Liver (tissue), 9 donors: ENCODE results near the gene KCNIP4. TPM values are rescaled to one million over a fixed set of nuclear protein-coding genes. Genes with fewer than 3 reads are reported as not detected.

Experiments used
- DNase-seq: peaks from one replicate; pipeline ENCODE4 v3.0.0-alpha.2; 2017; ENCODE audit warnings: low spot score
- H3K27ac ChIP-seq, 2 donors: one replicate each; pipeline ENCODE4 v1.7.0; 2013; ENCODE audit warnings: inconsistent platforms in 2 of 2, low read length in 2 of 2, control low read depth in 1 of 2, low read depth in 1 of 2, mild to moderate bottlenecking in 1 of 2
- H3K27me3 ChIP-seq, 4 donors: one replicate each; pipeline versions ENCODE4 v1.6.1 to v1.7.0; 2013; ENCODE audit warnings: low read length in 3 of 4, inconsistent platforms in 1 of 4, mild to moderate bottlenecking in 1 of 4, moderate library complexity in 1 of 4; ENCODE audit not compliant: control insufficient read depth in 4 of 4, insufficient read depth in 4 of 4
- H3K36me3 ChIP-seq, 4 donors: one replicate each; pipeline versions ENCODE4 v1.6.1 to v1.7.0; 2013; ENCODE audit warnings: low read length in 3 of 4, mild to moderate bottlenecking in 3 of 4, low read depth in 1 of 4, moderate library complexity in 1 of 4; ENCODE audit not compliant: control insufficient read depth in 4 of 4, insufficient read depth in 3 of 4
- H3K4me1 ChIP-seq, 4 donors: one replicate each; pipeline versions ENCODE4 v1.6.1 to v1.7.0; 2013; ENCODE audit warnings: low read length in 3 of 4, mild to moderate bottlenecking in 3 of 4, moderate library complexity in 1 of 4; ENCODE audit not compliant: control insufficient read depth in 4 of 4, insufficient read depth in 4 of 4
- H3K4me3 ChIP-seq, 3 donors: one replicate each; pipeline versions ENCODE4 v1.6.1 to v1.7.0; 2013; ENCODE audit warnings: low read length in 3 of 3, control low read depth in 1 of 3, low read depth in 1 of 3, mild to moderate bottlenecking in 1 of 3
- H3K9ac ChIP-seq, 2 donors: one replicate each; pipeline ENCODE4 v1.7.0; 2013; ENCODE audit warnings: low read length in 2 of 2, mild to moderate bottlenecking in 2 of 2, moderate library complexity in 2 of 2, control low read depth in 1 of 2, low read depth in 1 of 2
- H3K9me3 ChIP-seq, 4 donors: one replicate each; pipeline versions ENCODE4 v1.6.1 to v1.7.0; 2013; ENCODE audit warnings: low read length in 3 of 4; ENCODE audit not compliant: control insufficient read depth in 4 of 4
- EGR1 ChIP-seq, 2 donors: IDR thresholded peaks; 2 replicates each; pipeline ENCODE4 v1.6.1; 2016 to 2018; ENCODE audit warnings: antibody characterized with exemption in 2 of 2, low read depth in 2 of 2
- FOXA1 ChIP-seq: IDR thresholded peaks from 2 replicates; pipeline ENCODE4 v1.6.1; 2016; ENCODE audit warnings: antibody characterized with exemption
- FOXA2 ChIP-seq: IDR thresholded peaks from 2 replicates; pipeline ENCODE4 v1.6.1; 2016; ENCODE audit warnings: antibody characterized with exemption
- GABPA ChIP-seq, 2 donors: IDR thresholded peaks in 1 of 2; conservative IDR thresholded peaks in 1 of 2; 2 replicates each; pipeline ENCODE4 v1.6.1; 2016; ENCODE audit warnings: antibody characterized with exemption in 2 of 2, mild to moderate bottlenecking in 1 of 2, moderate library complexity in 1 of 2
- HNF4A ChIP-seq, 2 donors: conservative IDR thresholded peaks; 2 replicates each; pipeline ENCODE4 v1.6.1; 2016; ENCODE audit warnings: antibody characterized with exemption in 2 of 2, mild to moderate bottlenecking in 2 of 2
- HNF4G ChIP-seq: IDR thresholded peaks from 2 replicates; pipeline ENCODE4 v1.6.1; 2016; ENCODE audit warnings: antibody characterized with exemption
- JUND ChIP-seq, 2 donors: IDR thresholded peaks; 2 replicates each; pipeline ENCODE4 v1.6.1; 2016; ENCODE audit warnings: antibody characterized with exemption in 2 of 2
- NR2F2 ChIP-seq: IDR thresholded peaks from 2 replicates; pipeline ENCODE4 v1.6.1; 2016; ENCODE audit warnings: antibody characterized with exemption
- RAD21 ChIP-seq, 2 donors: IDR thresholded peaks; 2 replicates each; pipeline ENCODE4 v1.6.1; 2016; ENCODE audit warnings: antibody characterized with exemption in 2 of 2, mild to moderate bottlenecking in 2 of 2
- RXRA ChIP-seq, 2 donors: IDR thresholded peaks; 2 replicates each; pipeline ENCODE4 v1.6.1; 2017 to 2018; ENCODE audit warnings: antibody characterized with exemption in 2 of 2, mild to moderate bottlenecking in 1 of 2
- SP1 ChIP-seq: IDR thresholded peaks from 2 replicates; pipeline ENCODE4 v1.6.1; 2018; ENCODE audit warnings: antibody characterized with exemption, mild to moderate bottlenecking
- TAF1 ChIP-seq: conservative IDR thresholded peaks from 2 replicates; pipeline ENCODE4 v1.6.1; 2016; ENCODE audit warnings: antibody characterized with exemption, mild to moderate bottlenecking
- YY1 ChIP-seq: IDR thresholded peaks from 2 replicates; pipeline ENCODE4 v1.6.1; 2016; ENCODE audit warnings: antibody characterized with exemption, mild to moderate bottlenecking
- WGBS: extraction: QIAGEN DNeasy Blood & Tissue Kit; methylation state at CpG from one replicate; pipeline ENCODE4 v1.1.7; 2013; 5-methylcytosine and 5-hydroxymethylcytosine counted together
- polyA plus RNA-seq, 2 donors: library from polyadenylated mRNA; stranded (reverse) in 1 of 2; unstranded in 1 of 2; fragments of 200-250 nt in 1 of 2; fragments of >200 nt in 1 of 2; fragmentation: Nextera tagmentation in 1 of 2; extraction: Ambion mirVana in 1 of 2; gene quantifications; one replicate each; pipeline versions ENCODE4 v1.2.1 to v1.2.3, GENCODE V29; 2013 to 2015
- total RNA-seq, 2 donors: library from RNA; depleted of rRNA; stranded (reverse); fragments of >200 nt; gene quantifications; one replicate each; pipeline ENCODE4 v1.2.3, GENCODE V29; 2014
- TF ChIP-seq, protein P1 (sequence below): fragments of 150-350 bp; IDR thresholded peaks from 2 replicates; pipeline ENCODE4 v1.5.1; 2017; ENCODE audit warnings: improper control_type of control experiment, low read depth, low read length; ENCODE audit not compliant: missing input control
- TF ChIP-seq, protein P2 (sequence below): IDR thresholded peaks from 2 replicates; pipeline ENCODE4 v1.6.1; 2016; ENCODE audit warnings: antibody characterized with exemption
- TF ChIP-seq, protein P3 (sequence below): IDR thresholded peaks from 2 replicates; pipeline ENCODE4 v1.6.1; 2016; ENCODE audit warnings: antibody characterized with exemption
- TF ChIP-seq, protein P4 (sequence below): IDR thresholded peaks from 2 replicates; pipeline ENCODE4 v1.6.1; 2016; ENCODE audit warnings: antibody characterized with exemption
- donor health status: healthy.
- donor health status: healthy.
- donor health status: healthy.
- donor health status: healthy.
- donor health status: healthy.

KCNIP4 gene
- total and polyA plus RNA-seq, 4 donors, result 0.08 to 0.14 TPM; not detected in 2

DNA sequence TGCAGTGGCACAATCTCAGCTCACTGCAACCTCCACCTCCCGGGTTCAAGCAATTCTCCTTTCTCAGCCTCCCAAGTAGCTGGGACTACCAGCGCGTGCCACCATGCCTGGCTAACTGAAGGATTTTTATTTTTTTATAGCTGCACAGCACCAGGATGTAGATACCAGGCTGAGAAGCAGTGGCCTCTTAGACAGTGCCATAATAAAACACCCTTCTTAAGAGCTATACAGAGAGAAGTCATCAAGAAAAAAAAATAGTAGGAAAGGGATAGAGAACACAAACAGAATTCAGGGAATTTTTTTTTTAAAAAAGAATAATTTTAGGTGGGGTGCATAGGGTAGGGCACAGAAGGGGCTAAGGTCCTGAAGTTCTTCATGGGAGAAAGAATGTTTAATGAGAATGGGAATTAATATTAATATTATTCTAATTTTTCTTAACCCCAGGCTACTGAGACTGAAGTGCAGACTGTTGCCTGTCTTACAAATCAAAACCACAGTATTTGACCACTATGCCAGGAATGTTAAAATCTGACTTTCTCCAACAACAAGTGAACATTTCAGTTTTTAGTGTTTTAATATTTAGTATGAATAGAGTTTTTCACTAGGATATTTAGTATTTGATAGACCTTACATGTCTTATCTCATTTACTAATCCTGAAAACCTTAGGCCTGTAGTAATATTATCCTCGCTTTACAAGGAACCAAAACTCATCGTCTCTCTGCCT lies 146.7 kb downstream of the KCNIP4 start:
- TF ChIP-seq FOXA2 (no peak), SP1 (no peak), RAD21 (IDR thresholded peaks at IDR 0.05) (no peak), NR2F2 (no peak), JUND (IDR thresholded peaks at IDR 0.05) (no peak), RXRA (IDR thresholded peaks at IDR 0.05) (no peak), HNF4G (no peak), GABPA (IDR thresholded peaks at IDR 0.05 in 1 of 2, conservative IDR thresholded peaks at IDR 0.05 in 1 of 2) (no peak), HNF4A (conservative IDR thresholded peaks at IDR 0.05) (no peak), YY1 (no peak), EGR1 (IDR thresholded peaks at IDR 0.05; ENCODE audit: low read depth in 2 of 2) (no peak), TAF1 (no peak), FOXA1 (no peak)
- TF ChIP-seq, protein P1, sequence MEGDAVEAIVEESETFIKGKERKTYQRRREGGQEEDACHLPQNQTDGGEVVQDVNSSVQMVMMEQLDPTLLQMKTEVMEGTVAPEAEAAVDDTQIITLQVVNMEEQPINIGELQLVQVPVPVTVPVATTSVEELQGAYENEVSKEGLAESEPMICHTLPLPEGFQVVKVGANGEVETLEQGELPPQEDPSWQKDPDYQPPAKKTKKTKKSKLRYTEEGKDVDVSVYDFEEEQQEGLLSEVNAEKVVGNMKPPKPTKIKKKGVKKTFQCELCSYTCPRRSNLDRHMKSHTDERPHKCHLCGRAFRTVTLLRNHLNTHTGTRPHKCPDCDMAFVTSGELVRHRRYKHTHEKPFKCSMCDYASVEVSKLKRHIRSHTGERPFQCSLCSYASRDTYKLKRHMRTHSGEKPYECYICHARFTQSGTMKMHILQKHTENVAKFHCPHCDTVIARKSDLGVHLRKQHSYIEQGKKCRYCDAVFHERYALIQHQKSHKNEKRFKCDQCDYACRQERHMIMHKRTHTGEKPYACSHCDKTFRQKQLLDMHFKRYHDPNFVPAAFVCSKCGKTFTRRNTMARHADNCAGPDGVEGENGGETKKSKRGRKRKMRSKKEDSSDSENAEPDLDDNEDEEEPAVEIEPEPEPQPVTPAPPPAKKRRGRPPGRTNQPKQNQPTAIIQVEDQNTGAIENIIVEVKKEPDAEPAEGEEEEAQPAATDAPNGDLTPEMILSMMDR, result no peak
- TF ChIP-seq, protein P2, sequence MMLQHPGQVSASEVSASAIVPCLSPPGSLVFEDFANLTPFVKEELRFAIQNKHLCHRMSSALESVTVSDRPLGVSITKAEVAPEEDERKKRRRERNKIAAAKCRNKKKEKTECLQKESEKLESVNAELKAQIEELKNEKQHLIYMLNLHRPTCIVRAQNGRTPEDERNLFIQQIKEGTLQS, result no peak
- TF ChIP-seq, protein P3, sequence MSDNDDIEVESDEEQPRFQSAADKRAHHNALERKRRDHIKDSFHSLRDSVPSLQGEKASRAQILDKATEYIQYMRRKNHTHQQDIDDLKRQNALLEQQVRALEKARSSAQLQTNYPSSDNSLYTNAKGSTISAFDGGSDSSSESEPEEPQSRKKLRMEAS, result no peak
- TF ChIP-seq, protein P4, sequence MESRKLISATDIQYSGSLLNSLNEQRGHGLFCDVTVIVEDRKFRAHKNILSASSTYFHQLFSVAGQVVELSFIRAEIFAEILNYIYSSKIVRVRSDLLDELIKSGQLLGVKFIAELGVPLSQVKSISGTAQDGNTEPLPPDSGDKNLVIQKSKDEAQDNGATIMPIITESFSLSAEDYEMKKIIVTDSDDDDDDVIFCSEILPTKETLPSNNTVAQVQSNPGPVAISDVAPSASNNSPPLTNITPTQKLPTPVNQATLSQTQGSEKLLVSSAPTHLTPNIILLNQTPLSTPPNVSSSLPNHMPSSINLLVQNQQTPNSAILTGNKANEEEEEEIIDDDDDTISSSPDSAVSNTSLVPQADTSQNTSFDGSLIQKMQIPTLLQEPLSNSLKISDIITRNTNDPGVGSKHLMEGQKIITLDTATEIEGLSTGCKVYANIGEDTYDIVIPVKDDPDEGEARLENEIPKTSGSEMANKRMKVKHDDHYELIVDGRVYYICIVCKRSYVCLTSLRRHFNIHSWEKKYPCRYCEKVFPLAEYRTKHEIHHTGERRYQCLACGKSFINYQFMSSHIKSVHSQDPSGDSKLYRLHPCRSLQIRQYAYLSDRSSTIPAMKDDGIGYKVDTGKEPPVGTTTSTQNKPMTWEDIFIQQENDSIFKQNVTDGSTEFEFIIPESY, result no peak
- H3K4me1 ChIP-seq, result no peaks in the 10 kb centered on the region
- H3K4me3 ChIP-seq, result no peak overlapping the region
- H3K9me3 ChIP-seq, result no peaks in the 10 kb centered on the region
- DNase-seq, result no peak
- no peak overlapping the region for H3K27ac ChIP-seq
- 92% methylated on average over 5 of the region's 5 CpGs for WGBS
- H3K27me3 ChIP-seq, result no peaks in the 10 kb centered on the region
- H3K9ac ChIP-seq, result no peak overlapping the region
- H3K36me3 ChIP-seq, result no peaks in the 10 kb centered on the region

DNA sequence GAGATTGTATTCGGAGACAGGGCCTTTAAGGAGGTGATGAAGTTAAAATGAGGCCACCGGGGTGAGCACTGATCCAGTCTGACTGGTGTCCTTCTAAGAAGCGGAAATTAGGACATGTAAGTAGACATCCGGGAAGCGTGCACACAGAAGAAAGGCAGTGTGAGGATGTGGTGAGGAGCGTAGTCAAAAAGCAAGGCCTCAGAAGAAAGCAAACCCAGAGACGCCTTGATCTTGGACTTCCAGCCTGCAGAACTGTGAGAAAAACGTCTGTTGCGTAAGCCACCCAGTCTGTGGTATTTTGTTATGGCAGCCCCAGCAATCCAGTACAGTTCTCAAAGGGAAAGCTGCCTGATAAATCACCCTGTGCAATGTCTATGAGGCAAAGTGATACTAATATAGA lies 153.5 kb downstream of the KCNIP4 start:
- 80% methylated on average over 9 of the region's 9 CpGs for WGBS
- no peaks in the 10 kb centered on the region for H3K36me3 ChIP-seq
- H3K27ac ChIP-seq, result no peak overlapping the region
- TF ChIP-seq RXRA (IDR thresholded peaks at IDR 0.05) (no peak), FOXA2 (no peak)
- no peaks in the 10 kb centered on the region for H3K27me3 ChIP-seq
- no peak for DNase-seq
- H3K9me3 ChIP-seq, result no peaks in the 10 kb centered on the region
- no peak overlapping the region for H3K9ac ChIP-seq
- H3K4me1 ChIP-seq, result no peaks in the 10 kb centered on the region
- H3K4me3 ChIP-seq, result no peak overlapping the region
